ENCODE data around the gene GNAL.

GRCh38 chr18:11874676-11875075 is 185.6 kb downstream of the GNAL start:
- TF ChIP-seq, protein P1, sequence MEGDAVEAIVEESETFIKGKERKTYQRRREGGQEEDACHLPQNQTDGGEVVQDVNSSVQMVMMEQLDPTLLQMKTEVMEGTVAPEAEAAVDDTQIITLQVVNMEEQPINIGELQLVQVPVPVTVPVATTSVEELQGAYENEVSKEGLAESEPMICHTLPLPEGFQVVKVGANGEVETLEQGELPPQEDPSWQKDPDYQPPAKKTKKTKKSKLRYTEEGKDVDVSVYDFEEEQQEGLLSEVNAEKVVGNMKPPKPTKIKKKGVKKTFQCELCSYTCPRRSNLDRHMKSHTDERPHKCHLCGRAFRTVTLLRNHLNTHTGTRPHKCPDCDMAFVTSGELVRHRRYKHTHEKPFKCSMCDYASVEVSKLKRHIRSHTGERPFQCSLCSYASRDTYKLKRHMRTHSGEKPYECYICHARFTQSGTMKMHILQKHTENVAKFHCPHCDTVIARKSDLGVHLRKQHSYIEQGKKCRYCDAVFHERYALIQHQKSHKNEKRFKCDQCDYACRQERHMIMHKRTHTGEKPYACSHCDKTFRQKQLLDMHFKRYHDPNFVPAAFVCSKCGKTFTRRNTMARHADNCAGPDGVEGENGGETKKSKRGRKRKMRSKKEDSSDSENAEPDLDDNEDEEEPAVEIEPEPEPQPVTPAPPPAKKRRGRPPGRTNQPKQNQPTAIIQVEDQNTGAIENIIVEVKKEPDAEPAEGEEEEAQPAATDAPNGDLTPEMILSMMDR (conservative IDR thresholded peaks at IDR 0.05; ENCODE audit: low read depth, low read length) = peak; percentile 17; the same call in 1 of the 2 replicates
- no peak for TF ChIP-seq EZH2phosphoT487 (IDR thresholded peaks at IDR 0.05; ENCODE audit: borderline replicate concordance, low read length)
